LNCaP clone FGC (cell line): Measurements from ENCODE around the gene SCAMP2.

ENCODE experiments used
- DNase-seq: peaks from one replicate; pipeline ENCODE4 v3.0.0-alpha.2; 2011; ENCODE audit warnings: low read depth
- H3K4me3 ChIP-seq: 2 replicates; pipeline ENCODE4 v1.5.1; 2011; ENCODE audit warnings: mild to moderate bottlenecking, low read depth, low read length, control low read depth
- TF ChIP-seq, protein P1 (sequence below): IDR thresholded peaks from 2 replicates; pipeline ENCODE4 v1.5.1; 2012; ENCODE audit warnings: mild to moderate bottlenecking; ENCODE audit not compliant: control insufficient read depth, insufficient read depth; ENCODE audit errors: extremely low read depth

Gene SCAMP2

DNA sequence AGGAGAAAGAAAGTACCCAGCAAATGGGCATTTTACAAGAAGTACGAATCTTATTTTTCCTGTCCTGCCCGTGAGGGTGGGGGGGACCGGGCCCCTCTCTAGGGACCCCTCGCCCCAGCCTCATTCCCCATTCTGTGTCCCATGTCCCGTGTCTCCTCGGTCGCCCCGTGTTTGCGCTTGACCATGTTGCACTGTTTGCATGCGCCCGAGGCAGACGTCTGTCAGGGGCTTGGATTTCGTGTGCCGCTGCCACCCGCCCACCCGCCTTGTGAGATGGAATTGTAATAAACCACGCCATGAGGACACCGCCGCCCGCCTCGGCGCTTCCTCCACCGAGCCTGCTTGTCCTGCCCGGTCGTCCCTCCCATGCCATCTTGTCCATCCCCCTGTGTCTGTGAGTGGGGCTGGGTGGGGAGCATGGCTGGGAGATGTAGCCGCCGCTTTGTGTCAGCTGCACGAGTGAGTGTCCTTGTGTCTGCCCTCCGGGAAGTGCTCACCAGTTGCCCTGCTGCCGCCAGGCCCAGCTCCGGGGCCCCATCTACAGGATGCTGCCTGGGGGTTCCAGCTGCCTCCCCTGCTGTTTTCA, 70.2 kb downstream of the SCAMP2 start:
- TF ChIP-seq, protein P1, sequence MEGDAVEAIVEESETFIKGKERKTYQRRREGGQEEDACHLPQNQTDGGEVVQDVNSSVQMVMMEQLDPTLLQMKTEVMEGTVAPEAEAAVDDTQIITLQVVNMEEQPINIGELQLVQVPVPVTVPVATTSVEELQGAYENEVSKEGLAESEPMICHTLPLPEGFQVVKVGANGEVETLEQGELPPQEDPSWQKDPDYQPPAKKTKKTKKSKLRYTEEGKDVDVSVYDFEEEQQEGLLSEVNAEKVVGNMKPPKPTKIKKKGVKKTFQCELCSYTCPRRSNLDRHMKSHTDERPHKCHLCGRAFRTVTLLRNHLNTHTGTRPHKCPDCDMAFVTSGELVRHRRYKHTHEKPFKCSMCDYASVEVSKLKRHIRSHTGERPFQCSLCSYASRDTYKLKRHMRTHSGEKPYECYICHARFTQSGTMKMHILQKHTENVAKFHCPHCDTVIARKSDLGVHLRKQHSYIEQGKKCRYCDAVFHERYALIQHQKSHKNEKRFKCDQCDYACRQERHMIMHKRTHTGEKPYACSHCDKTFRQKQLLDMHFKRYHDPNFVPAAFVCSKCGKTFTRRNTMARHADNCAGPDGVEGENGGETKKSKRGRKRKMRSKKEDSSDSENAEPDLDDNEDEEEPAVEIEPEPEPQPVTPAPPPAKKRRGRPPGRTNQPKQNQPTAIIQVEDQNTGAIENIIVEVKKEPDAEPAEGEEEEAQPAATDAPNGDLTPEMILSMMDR: no peak
- H3K4me3 ChIP-seq: no peak overlapping the region
- no peak for DNase-seq

DNA sequence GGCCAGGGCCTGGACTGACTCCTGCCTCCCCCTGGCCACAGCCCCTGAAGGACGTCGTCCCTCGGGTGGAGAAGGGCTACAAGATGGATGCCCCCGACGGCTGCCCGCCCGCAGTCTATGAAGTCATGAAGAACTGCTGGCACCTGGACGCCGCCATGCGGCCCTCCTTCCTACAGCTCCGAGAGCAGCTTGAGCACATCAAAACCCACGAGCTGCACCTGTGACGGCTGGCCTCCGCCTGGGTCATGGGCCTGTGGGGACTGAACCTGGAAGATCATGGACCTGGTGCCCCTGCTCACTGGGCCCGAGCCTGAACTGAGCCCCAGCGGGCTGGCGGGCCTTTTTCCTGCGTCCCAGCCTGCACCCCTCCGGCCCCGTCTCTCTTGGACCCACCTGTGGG, 70.9 kb downstream of the SCAMP2 start:
- DNase-seq: no peak
- TF ChIP-seq, protein P1: no peak
- no peak overlapping the region for H3K4me3 ChIP-seq

DNA sequence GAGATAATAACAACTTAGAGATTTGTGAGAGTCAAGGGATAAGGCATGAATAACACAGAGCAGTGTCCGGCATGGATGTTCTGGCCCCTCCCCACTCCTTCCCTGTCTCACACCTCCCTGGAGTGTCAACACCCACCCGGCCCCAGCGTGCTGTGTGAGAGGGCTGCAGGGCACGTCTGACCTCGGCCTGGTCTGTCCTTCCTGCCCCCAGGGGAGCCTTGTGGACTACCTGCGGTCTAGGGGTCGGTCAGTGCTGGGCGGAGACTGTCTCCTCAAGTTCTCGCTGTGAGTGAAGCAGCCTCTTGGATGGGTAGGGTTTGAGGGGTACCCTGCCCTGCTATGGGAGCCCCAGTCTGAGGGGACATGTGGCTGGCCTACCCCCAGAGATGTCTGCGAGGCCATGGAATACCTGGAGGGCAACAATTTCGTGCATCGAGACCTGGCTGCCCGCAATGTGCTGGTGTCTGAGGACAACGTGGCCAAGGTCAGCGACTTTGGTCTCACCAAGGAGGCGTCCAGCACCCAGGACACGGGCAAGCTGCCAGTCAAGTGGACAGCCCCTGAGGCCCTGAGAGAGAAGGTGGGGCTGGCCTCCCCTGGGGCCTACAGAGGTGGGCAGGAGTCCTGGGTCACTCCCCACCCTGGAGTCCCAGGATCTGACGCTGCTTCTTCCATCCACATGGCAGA, 71.7 kb downstream of the SCAMP2 start:
- TF ChIP-seq, protein P1: no peak
- DNase-seq: no peak
- no peak overlapping the region for H3K4me3 ChIP-seq

DNA sequence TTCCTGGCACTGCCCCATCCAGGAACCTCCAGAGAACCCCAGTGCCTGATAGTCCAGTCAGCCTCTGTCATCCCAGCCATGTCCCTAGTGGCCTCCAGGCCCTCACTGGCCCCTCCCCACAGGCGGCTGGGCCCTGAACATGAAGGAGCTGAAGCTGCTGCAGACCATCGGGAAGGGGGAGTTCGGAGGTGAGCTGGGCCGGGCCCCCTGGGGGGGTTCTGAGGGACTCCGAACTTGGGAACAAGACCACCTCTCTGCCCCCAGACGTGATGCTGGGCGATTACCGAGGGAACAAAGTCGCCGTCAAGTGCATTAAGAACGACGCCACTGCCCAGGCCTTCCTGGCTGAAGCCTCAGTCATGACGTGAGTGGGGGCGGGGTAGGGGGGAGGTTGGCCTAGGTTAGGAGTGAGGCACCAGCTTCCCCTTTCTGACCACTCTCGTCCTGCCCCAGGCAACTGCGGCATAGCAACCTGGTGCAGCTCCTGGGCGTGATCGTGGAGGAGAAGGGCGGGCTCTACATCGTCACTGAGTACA, 72.5 kb downstream of the SCAMP2 start:
- DNase-seq: no peak
- TF ChIP-seq, protein P1: no peak
- no peak overlapping the region for H3K4me3 ChIP-seq

DNA sequence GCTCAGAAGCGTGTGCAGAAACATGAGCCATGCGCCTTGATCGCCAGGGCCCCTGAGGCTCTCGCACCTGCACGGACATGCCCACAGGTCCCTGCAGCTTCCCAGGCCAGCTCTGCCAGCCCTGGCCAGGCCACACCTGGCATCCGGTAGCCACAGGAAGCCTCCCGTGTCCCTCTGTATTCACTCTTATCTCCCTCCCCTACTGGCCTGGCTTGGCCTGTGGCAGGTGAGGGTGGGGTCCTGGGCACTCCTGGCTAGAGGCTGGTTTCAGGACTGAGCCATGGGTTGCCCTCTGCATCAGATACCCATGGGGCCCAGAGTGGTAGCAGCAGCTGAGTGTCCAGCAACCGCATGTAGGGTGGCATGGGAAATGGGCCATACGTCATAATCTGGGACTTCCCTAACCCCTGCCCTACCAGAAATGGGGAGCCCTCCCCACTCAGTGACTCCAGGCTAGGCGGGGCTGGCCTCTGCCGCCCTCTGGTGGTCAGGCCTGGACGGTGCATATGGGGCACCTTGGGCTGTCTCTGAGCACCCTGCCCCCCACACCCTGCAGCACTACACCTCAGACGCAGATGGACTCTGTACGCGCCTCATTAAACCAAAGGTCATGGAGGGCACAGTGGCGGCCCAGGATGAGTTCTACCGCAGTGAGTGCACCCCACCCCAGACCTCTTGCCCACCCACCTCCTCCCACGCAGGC, 73.2 kb downstream of the SCAMP2 start:
- H3K4me3 ChIP-seq: no peak overlapping the region
- TF ChIP-seq, protein P1: peak; percentile 98
- DNase-seq: no peak

DNA sequence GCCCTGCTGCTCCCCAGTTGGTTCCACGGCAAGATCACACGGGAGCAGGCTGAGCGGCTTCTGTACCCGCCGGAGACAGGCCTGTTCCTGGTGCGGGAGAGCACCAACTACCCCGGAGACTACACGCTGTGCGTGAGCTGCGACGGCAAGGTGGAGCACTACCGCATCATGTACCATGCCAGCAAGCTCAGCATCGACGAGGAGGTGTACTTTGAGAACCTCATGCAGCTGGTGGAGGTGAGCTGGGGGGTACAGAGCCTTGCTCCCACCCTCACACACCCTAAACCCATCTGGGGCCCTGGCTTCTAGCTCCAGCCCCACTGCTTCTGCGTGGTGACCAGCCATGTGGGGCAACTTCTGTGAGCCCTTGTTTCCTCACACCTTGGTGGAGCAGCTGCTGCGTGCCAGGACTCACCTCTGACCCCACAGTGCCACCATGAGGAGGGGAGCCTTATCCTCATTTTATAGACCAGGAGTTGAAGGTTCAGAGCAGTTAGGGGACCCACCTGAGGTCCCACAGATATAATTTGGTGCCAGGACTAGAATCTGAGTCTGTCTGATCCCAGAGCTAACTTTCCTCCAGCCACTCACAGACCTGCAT, 73.8 kb downstream of the SCAMP2 start:
- H3K4me3 ChIP-seq: no peak overlapping the region
- TF ChIP-seq, protein P1: no peak
- no peak for DNase-seq
